OCI-LY1 (cell line): Measurements from ENCODE around the gene KLF15.

Source experiments
- CTCF ChIP-seq: fragments of 200-600 bp; sonication (generic), shearing (Covaris generic); IDR thresholded peaks from 2 replicates; pipeline ENCODE4 v1.5.1; 2017; ENCODE audit warnings: mild to moderate bottlenecking, antibody characterized with exemption, low read length, moderate library complexity, mixed read lengths
- EZH2 ChIP-seq: fragments of 200-600 bp; sonication (generic), shearing (Covaris generic); IDR thresholded peaks from 2 replicates; pipeline ENCODE4 v1.8.0; 2017; ENCODE audit warnings: borderline replicate concordance, mixed run types, mild to moderate bottlenecking, antibody characterized with exemption, low read length, moderate library complexity, mixed read lengths

GRCh38 chr3:126380011-126380768 lies 23.0 kb upstream of the KLF15 start:
- TF ChIP-seq CTCF = no peak
- no peak for TF ChIP-seq EZH2
